GM15510 (cell line): ENCODE measurements around the gene SRC.

Experiments used
- POLR2A ChIP-seq: IDR thresholded peaks from 3 replicates; pipeline ENCODE4 v1.6.1; 2011; ENCODE audit warnings: borderline replicate concordance; ENCODE audit not compliant: insufficient read length; ENCODE audit errors: extremely low read depth

Gene SRC

DNA sequence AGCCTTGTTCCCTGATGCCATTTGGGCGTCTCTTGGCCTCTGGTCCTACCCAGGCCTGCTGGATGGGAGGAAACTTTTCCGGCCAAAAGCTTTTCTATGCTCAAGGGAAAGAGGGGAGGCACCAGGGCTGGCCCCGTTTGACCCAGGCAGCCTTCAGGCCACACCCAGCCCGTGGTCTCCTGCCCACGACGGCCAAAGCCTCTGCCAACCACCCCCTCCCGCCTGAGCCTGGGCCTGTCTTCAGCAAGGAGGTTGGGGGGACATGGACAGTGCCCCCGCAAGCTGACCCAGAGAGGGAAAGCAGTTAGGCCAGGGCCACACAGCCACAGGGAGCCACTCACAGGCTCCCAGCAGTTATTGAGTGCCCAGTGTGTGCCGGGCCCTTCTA is 49.5 kb downstream of the SRC start:
- TF ChIP-seq POLR2A = no peak

- no peak for TF ChIP-seq POLR2A
Measured at GRCh38 chr20:37395921-37396415, 50.0 kb downstream of the SRC start.

DNA sequence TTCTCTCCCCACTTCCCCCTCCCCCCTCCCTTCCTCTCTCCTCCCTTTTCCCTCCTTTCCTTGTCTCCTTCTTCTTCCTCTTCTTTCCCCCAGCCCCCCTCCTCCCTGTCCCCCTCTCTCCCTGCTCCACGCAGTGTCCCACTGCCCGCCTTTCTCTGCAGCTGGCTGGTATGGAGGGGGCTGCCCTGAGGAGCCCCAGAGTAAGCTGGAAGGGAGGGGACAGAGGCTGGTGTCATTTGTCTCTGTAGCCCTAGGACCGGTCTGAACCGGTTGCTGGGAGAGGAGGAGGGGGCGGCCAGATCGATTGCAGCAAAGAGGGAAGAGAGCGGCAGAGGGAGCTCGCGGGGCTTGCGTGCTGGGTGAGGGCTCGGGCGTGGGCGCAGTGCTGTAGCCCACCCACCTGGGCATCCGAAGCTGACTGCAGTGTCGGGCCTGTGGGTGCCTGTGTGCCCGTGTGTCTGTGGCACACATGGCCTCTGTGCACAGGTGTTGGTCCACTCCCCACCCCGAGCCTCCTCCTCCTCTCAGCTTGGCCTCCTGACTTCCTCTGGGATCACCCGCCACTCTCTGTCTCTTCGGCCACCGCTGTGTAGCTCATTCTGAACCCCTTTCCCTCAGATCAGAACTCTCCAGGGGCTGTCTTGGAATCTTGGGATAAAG is 50.6 kb downstream of the SRC start:
- TF ChIP-seq POLR2A = no peak

DNA sequence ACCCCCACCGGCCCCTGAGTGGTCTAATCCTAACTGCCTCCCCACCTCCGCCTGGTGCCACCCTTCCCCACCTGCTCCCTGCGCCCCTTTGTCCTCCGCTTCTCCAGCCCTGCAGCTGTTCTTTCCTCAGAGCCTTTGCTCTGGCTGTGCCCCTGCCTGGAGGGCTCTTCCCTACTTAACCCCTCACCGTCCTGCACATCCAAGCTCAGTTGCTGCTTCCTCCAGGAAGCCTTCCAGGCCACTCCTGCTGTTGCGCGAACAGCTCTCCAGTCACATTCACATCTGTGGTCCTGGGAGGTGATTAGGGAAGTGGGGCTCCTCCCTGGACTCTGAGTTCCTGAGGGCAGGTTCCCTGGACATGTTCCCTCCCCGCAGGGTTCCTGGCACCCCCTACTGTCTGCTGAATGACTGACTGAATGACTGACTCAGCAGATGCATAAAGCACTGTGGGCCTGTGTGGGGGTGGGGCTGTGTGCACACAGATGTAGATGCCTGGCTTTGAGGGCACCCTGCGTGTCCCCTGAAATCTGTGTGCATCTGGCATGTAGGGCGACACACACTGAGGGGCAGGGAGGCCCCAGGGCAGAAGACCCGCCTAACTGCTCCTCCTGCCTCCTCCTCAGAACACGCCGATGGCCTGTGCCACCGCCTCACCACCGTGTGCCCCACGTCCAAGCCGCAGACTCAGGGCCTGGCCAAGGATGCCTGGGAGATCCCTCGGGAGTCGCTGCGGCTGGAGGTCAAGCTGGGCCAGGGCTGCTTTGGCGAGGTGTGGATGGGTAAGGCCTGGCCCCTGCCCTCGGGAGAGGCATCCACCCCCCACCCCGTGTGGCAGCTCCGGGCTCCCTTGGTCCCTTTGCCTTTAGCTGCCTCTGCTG is 51.4 kb downstream of the SRC start:
- TF ChIP-seq POLR2A = no peak

GRCh38 chr20:37397954-37398749 is 52.2 kb downstream of the SRC start:
- TF ChIP-seq POLR2A = no peak

- no peak for TF ChIP-seq POLR2A
Measured at GRCh38 chr20:37398750-37399621, 53.0 kb downstream of the SRC start.

GRCh38 chr20:37401282-37401929 is 55.5 kb downstream of the SRC start:
- TF ChIP-seq POLR2A = no peak

GRCh38 chr20:37401930-37402675 is 56.2 kb downstream of the SRC start:
- no peak for TF ChIP-seq POLR2A

GRCh38 chr20:37403107-37404033 is 57.4 kb downstream of the SRC start:
- no peak for TF ChIP-seq POLR2A

- no peak for TF ChIP-seq POLR2A
Measured at GRCh38 chr20:37404461-37404890, 58.5 kb downstream of the SRC start.

DNA sequence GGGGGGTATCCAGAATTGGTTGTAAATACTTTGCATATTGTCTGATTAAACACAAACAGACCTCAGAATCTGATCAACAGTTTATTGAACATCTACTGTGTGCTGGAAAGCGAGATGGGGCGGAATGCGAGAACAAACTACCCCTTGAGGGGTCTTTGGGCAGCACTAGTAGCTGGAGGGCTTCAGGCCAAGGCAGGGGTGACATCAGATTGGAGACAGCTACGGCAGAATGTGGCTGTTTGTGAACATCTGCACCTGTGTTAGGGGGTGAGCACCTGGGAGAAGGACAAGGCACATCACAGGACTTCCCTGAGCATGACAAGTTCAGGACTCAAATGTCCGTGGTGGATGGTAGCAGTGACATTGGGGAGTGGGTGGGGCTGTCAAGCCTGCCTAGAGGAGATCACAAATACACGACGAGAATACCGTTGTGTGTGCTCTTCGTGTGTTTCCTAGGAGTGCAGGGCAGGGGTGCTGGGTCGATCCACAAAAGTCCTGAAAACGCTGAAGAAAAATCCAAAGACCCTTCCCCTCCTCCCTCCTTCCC is 59.5 kb downstream of the SRC start:
- no peak for TF ChIP-seq POLR2A
